Thyroid gland (tissue), 4 donors: ENCODE data around the gene AMDHD2. TPM values are rescaled to one million over a fixed set of nuclear protein-coding genes. Genes with fewer than 3 reads are reported as not detected.
A peak's percentile ranks its signal among the peaks of the same experiment; 100 is the strongest.
"Not testable (repeated sequence)": the region's sequence is repeated elsewhere in the genome, so short reads cannot be mapped to it uniquely, and the experiment has no call there.

Experiments
- DNase-seq, 2 donors: peaks; one replicate each; pipeline ENCODE4 v3.0.0-alpha.2; 2019
- H3K27ac ChIP-seq, 3 donors: fragments of 200-600 bp; sonication (generic); 1 replicate in 2 of 3; 2 replicates in 1 of 3; pipeline ENCODE4 v1.5.1; 2016 to 2019; ENCODE audit warnings: mild to moderate bottlenecking in 1 of 3, moderate library complexity in 1 of 3
- H3K27me3 ChIP-seq: fragments of 200-600 bp; sonication (generic); one replicate; pipeline ENCODE4 v1.5.1; 2019
- H3K36me3 ChIP-seq, 2 donors: fragments of 200-600 bp; sonication (generic); one replicate each; pipeline ENCODE4 v1.5.1; 2016 to 2019
- H3K4me1 ChIP-seq, 2 donors: fragments of 200-600 bp; sonication (generic); one replicate each; pipeline ENCODE4 v1.5.1; 2017 to 2019
- H3K4me3 ChIP-seq, 3 donors: fragments of 200-600 bp; sonication (generic); replicated peaks in 1 of 3; 1 replicate in 2 of 3; 2 replicates in 1 of 3; pipeline ENCODE4 v1.5.1; 2016; ENCODE audit warnings: mild to moderate bottlenecking in 1 of 3
- H3K9me3 ChIP-seq: fragments of 200-600 bp; sonication (generic); one replicate; pipeline ENCODE4 v1.5.1; 2017
- CTCF ChIP-seq, 6 experiments: fragments of 200-600 bp in 3 of 6; fragments of 450-650 bp in 3 of 6; sonication (generic) in 3 of 6; IDR thresholded peaks; one replicate each; pipeline ENCODE4 v1.5.1; 2016 to 2019; ENCODE audit warnings: antibody characterized with exemption in 6 of 6, mild to moderate bottlenecking in 2 of 6, inconsistent platforms in 1 of 6, moderate library complexity in 1 of 6
- POLR2A ChIP-seq, 2 donors: fragments of 450-650 bp; IDR thresholded peaks; one replicate each; pipeline ENCODE4 v1.6.1; 2017; ENCODE audit warnings: antibody characterized with exemption in 2 of 2, mild to moderate bottlenecking in 2 of 2, moderate library complexity in 1 of 2
- WGBS, 2 donors: methylation state at CpG; one replicate each; pipeline ENCODE4 v1.1.5; 2017; 5-methylcytosine and 5-hydroxymethylcytosine counted together
- intact Hi-C: fragments of 100-400 bp; cut with DNase I; formaldehyde crosslinking; loops from one replicate; pipeline ENCODE4 v1.15.1; 2023
- total RNA-seq, 4 donors: library from RNA; depleted of rRNA; stranded (reverse); fragments of >200 nt; gene quantifications; one replicate each; pipeline ENCODE4 v1.2.3, GENCODE V29; 2016

The AMDHD2 gene
- total RNA-seq, 4 donors from 2014 or later = 32.6 to 43.5 (median 37.9) TPM

GRCh38 chr16:2535625-2536013 is 15.4 kb downstream of the AMDHD2 start:
- peak in 1 of 2 donors; percentile 4 for DNase-seq
- WGBS, 2 donors = 71 to 90% methylated on average over 9 of the region's 9 CpGs
- no peak for TF ChIP-seq CTCF (IDR thresholded peaks at IDR 0.05)
- no peak for TF ChIP-seq POLR2A (IDR thresholded peaks at IDR 0.05)

GRCh38 chr16:2537451-2538379 is 17.5 kb downstream of the AMDHD2 start, which contains the start of gene PDPK1:
Gene PDPK1, plus strand, starts transcription at chr16:2538021. Its CDS starts 92 bp downstream, at chr16:2538113.
- peak within 1 kb of the TSS; percentile 30 to 81 (median 48) for H3K27ac ChIP-seq
- H3K4me1 ChIP-seq = peaks cover 15 to 51% of the 10 kb centered on the region in 2 donors
- no peaks in the 10 kb centered on the region for H3K9me3 ChIP-seq
- H3K36me3 ChIP-seq = no peaks in the 10 kb centered on the region
- no peaks in the 10 kb centered on the region for H3K27me3 ChIP-seq
- TF ChIP-seq CTCF (IDR thresholded peaks at IDR 0.05) = no peak
- peak in 1 of 2 donors; percentile 55 for TF ChIP-seq POLR2A (IDR thresholded peaks at IDR 0.05)
- intact Hi-C loops = no loop called here
- H3K4me3 ChIP-seq = peak within 1 kb of the TSS in 2 of 3 donors; percentile 27 to 51
- peak; percentile 93 to 94 for DNase-seq
- WGBS, 2 donors = 0 to 1% methylated on average over 16 to 22 of the region's 126 CpGs

More at GRCh38 chr16:2535625-2536013, 15.4 kb downstream of the AMDHD2 start:
- Histone ChIP-seq H3K36me3 (no peaks in the 10 kb centered on the region), H3K4me1 (peaks cover 21 to 53% of the 10 kb centered on the region in 2 donors), H3K9me3 (no peaks in the 10 kb centered on the region), H3K4me3 (no peak overlapping the region), H3K27ac (peak overlapping the region; percentile 28 to 92 (median 75)), H3K27me3 (no peaks in the 10 kb centered on the region)
- intact Hi-C loops = no loop called here

GRCh38 chr16:2539192-2539844 is 19.1 kb downstream of the AMDHD2 start:
- H3K4me1 ChIP-seq = peaks cover 15 to 41% of the 10 kb centered on the region in 2 donors
- H3K27me3 ChIP-seq, intact Hi-C loops, H3K9me3 ChIP-seq, H3K36me3 ChIP-seq, H3K27ac ChIP-seq, H3K4me3 ChIP-seq, DNase-seq: not testable (repeated sequence)
- 86 to 89% methylated on average over 24 of the region's 24 CpGs for WGBS, 2 donors

DNA sequence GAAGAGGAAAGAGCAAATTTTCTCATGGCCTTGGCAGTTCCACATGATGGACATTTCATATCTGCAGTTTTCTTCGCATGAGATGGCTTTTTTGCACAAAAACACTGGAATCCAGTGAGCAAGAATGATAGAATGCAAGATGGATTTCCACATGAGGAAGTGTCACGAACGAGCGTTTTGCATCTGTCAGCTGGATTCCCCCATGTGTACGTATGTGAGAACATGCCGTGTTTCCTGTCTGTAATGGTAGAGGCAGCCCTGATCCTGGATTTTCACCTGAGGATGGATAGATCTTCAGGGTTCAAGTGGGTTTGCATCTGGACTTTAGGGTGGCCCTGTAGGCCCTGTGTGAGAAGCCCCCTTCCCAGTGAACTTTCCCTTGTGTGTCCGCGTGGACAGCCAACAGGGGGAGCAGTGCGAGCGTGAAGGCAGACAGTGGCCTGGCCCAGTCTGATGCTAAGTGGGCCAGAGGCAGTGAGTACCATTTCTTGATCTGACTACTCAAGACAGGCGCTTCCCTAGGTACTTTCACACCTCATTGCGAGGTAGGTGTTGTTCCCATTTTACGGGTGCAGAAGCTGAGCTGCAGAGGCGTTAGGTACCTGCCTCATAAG is 19.8 kb downstream of the AMDHD2 start:
- H3K27ac ChIP-seq, H3K9me3 ChIP-seq, H3K36me3 ChIP-seq, H3K4me3 ChIP-seq, DNase-seq, intact Hi-C loops, H3K27me3 ChIP-seq: not testable (repeated sequence)
- peaks cover 15 to 35% of the 10 kb centered on the region in 2 donors for H3K4me1 ChIP-seq
- peak in 1 of 6 experiments; percentile 34 for TF ChIP-seq CTCF (IDR thresholded peaks at IDR 0.05)
- 71 to 77% methylated on average over 11 to 14 of the region's 14 CpGs for WGBS, 2 donors

- H3K4me3 ChIP-seq, DNase-seq, H3K27me3 ChIP-seq, H3K9me3 ChIP-seq, H3K27ac ChIP-seq, intact Hi-C loops, H3K36me3 ChIP-seq: not testable (repeated sequence)
- 65 to 76% methylated on average over 3 to 4 of the region's 4 CpGs for WGBS, 2 donors
- peaks cover 15 to 30% of the 10 kb centered on the region in 2 donors for H3K4me1 ChIP-seq
These were observed 20.7 kb downstream of the AMDHD2 start for GRCh38 chr16:2540912-2541311.

- H3K27ac ChIP-seq, H3K36me3 ChIP-seq, DNase-seq, H3K27me3 ChIP-seq, intact Hi-C loops, H3K4me3 ChIP-seq, H3K9me3 ChIP-seq: not testable (repeated sequence)
- 73 to 85% methylated on average over 5 of the region's 6 CpGs for WGBS, 2 donors
- H3K4me1 ChIP-seq = peaks cover 15 to 30% of the 10 kb centered on the region in 2 donors
These were observed 21.2 kb downstream of the AMDHD2 start for GRCh38 chr16:2541409-2541808.

- H3K36me3 ChIP-seq, intact Hi-C loops, H3K27me3 ChIP-seq, DNase-seq, H3K9me3 ChIP-seq, H3K4me3 ChIP-seq, H3K27ac ChIP-seq: not testable (repeated sequence)
- peaks cover 9 to 21% of the 10 kb centered on the region in 2 donors for H3K4me1 ChIP-seq
- WGBS, 2 donors = 83 to 93% methylated on average over 14 of the region's 14 CpGs
These were observed 23.6 kb downstream of the AMDHD2 start for GRCh38 chr16:2543771-2544170.

- H3K27ac ChIP-seq, H3K9me3 ChIP-seq: not testable (repeated sequence)
These were observed 30.2 kb downstream of the AMDHD2 start for GRCh38 chr16:2550283-2550878.

More at GRCh38 chr16:2550283-2550878, 30.2 kb downstream of the AMDHD2 start:
- intact Hi-C loops, H3K4me1 ChIP-seq, H3K36me3 ChIP-seq, DNase-seq, H3K27me3 ChIP-seq, H3K4me3 ChIP-seq: not testable (repeated sequence)
- 0 to 18% methylated on average over 1 of the region's 14 CpGs for WGBS, 2 donors
